ENCODE results near the gene ZNF768. TPM values are rescaled to one million over a fixed set of nuclear protein-coding genes. Genes with fewer than 3 reads are reported as not detected.

ZNF768 gene
- total and polyA plus RNA-seq, 12 donors = 36.0 to 75.1 (median 45.9) TPM

DNA sequence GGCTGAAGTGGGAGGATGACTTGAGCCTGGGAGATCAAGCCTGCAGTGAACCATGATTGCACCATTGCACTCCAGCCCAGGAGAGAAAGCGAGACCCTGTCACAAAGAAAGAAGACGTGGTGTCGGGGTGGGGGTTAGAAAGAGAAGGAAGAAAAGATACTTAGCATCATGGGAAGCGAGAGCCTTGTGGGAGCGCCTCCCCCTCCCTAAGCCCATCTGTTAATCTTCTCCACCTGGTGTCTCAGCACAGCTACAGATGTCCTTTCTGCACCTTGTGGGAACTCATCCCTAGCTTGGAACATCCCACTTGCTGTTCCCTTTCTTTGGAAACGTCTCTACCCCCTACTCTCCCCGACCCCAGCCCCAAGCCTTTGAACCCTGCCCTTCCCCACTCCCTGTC lies 39.2 kb upstream of the ZNF768 start:
- Histone ChIP-seq H3K4me1 (peaks cover 5 to 47% (median 17%) of the 10 kb centered on the region in 9 donors), H3K36me3 (peaks cover 0 to 13% (median 0%) of the 10 kb centered on the region in 9 donors), H3K27ac (no peak overlapping the region), H3K9me3 (no peaks in the 10 kb centered on the region), H3K4me3 (no peak overlapping the region), H3K27me3 (no peaks in the 10 kb centered on the region)
- DNase-seq = no peak
- no peak for ATAC-seq
- intact Hi-C loops (cut with DNase I) = loop anchor here in 1 of 10 donors (10.0 kb wide), 1 partner anchor 131 kb away; the partner anchor contains the start of gene DCTPP1
- WGBS, 2 donors = 68 to 70% methylated on average over 7 of the region's 7 CpGs
- TF ChIP-seq CTCF (IDR thresholded peaks at IDR 0.05) = no peak

GRCh38 chr16:30562021-30562420 lies 35.7 kb upstream of the ZNF768 start:
- Histone ChIP-seq H3K4me1 (peaks cover 0 to 36% (median 16%) of the 10 kb centered on the region in 9 donors), H3K36me3 (no peaks in the 10 kb centered on the region), H3K4me3 (peak overlapping the region in 9 of 10 donors; percentile 41 to 68 (median 59)), H3K27me3 (no peaks in the 10 kb centered on the region), H3K27ac (peak overlapping the region; percentile 48 to 92 (median 84)), H3K9me3 (no peaks in the 10 kb centered on the region)
- DNase-seq (no peak), ATAC-seq (no peak)
- intact Hi-C loops (cut with DNase I) = loop anchor here in 1 of 10 donors (10.0 kb wide), 1 partner anchor 127 kb away; the partner anchor contains the start of gene DCTPP1
- 95% methylated on average over 14 of the region's 14 CpGs for WGBS, 2 donors
- TF ChIP-seq CTCF (IDR thresholded peaks at IDR 0.05) = no peak

- no peaks in the 10 kb centered on the region for H3K9me3 ChIP-seq
- H3K4me1 ChIP-seq = peaks cover 0 to 43% (median 23%) of the 10 kb centered on the region in 9 donors
- TF ChIP-seq CTCF (IDR thresholded peaks at IDR 0.05) = no peak
- ATAC-seq (peak in 2 of 8 donors; percentile 1 to 12), DNase-seq (peak; percentile 43 to 63)
- intact Hi-C loops (cut with DNase I) = loop anchor here in 2 of 10 donors (2.0 to 10.0 kb wide), 2 partner anchors 24 to 126 kb away; partner anchors contain the start of genes DCTPP1 (in 1 of the 2) and ZNF785 (in 1 of the 2)
- WGBS, 2 donors = 11 to 20% methylated on average over 46 of the region's 46 CpGs
- peak overlapping the region; percentile 48 to 92 (median 84) for H3K27ac ChIP-seq
- peak overlapping the region; percentile 7 to 68 (median 56) for H3K4me3 ChIP-seq
- no peaks in the 10 kb centered on the region for H3K27me3 ChIP-seq
- H3K36me3 ChIP-seq = peaks cover 0 to 5% (median 0%) of the 10 kb centered on the region in 9 donors
Observed at GRCh38 chr16:30561089-30561816, 34.9 kb upstream of the ZNF768 start.

GRCh38 chr16:30559690-30560089 lies 33.3 kb upstream of the ZNF768 start:
- no peak overlapping the region for H3K4me3 ChIP-seq
- no peaks in the 10 kb centered on the region for H3K9me3 ChIP-seq
- H3K36me3 ChIP-seq = peaks cover 0 to 21% (median 12%) of the 10 kb centered on the region in 9 donors
- intact Hi-C loops (cut with DNase I) = loop anchor here in 4 of 10 donors (1.0 to 10.0 kb wide), 5 partner anchors 11 to 125 kb away; partner anchors contain the start of genes ZNF747 (in 2 of the 4), DCTPP1 (in 1 of the 4), ZNF768 (in 1 of the 4) and ZNF785 (in 1 of the 4)
- DNase-seq = no peak
- WGBS, 2 donors = 88 to 94% methylated on average over 6 of the region's 6 CpGs
- no peak for TF ChIP-seq CTCF (IDR thresholded peaks at IDR 0.05)
- no peak for ATAC-seq
- H3K27ac ChIP-seq = peak overlapping the region in 1 of 10 donors; percentile 56
- H3K27me3 ChIP-seq = no peaks in the 10 kb centered on the region
- H3K4me1 ChIP-seq = peaks cover 0 to 49% (median 32%) of the 10 kb centered on the region in 9 donors
